A549 (cell line): ENCODE data around the gene PERCC1. TPM values are rescaled to one million over a fixed set of nuclear protein-coding genes. Genes with fewer than 3 reads are reported as not detected.

Experiments
- ATAC-seq, 2 experiments: fragments of 200-7000 bp in 1 of 2; fragments of >200 bp in 1 of 2; cut with Nextera tagmentation in 1 of 2; cut with Tn5 transposase in 1 of 2; 3 replicates each; pipeline versions ENCODE4 v1.8.0 to v1.9.1; 2018 to 2020; ENCODE audit warnings: mild to moderate bottlenecking in 1 of 2, moderate library complexity in 1 of 2
- CTCF ChIA-PET: fragments of 300-600 bp; sonication (Branson Sonifier 250); formaldehyde crosslinking; extraction: SDS; loops from one replicate; lab custom pipeline; 2021; ENCODE audit warnings: antibody characterized with exemption, inconsistent platforms; lab: Yijun Ruan, JAX
- POLR2A ChIA-PET: fragments of 350-600 bp; formaldehyde crosslinking; extraction: SDS; loops from one replicate; lab custom pipeline; 2021; ENCODE audit warnings: antibody characterized with exemption, inconsistent platforms; lab: Yijun Ruan, JAX
- DNase-seq, 2 experiments: peaks; one replicate each; pipeline versions ENCODE4 v3.0.0 to v3.0.0-alpha.2; 2011 to 2016; ENCODE audit warnings: low read depth in 1 of 2, low spot score in 1 of 2
- FAIRE-seq: peaks from 2 replicates; lab custom pipeline; 2011; peaks lifted over from hg19 to GRCh38; lab: Jason Lieb, UNC
- H3K27ac ChIP-seq, 2 experiments: fragments of >200 bp; sonication (Bioruptor Twin); formaldehyde crosslinking; 3 replicates each; pipeline ENCODE4 v1.5.1; 2016 to 2017
- H3K4me1 ChIP-seq: fragments of >200 bp; sonication (Bioruptor Twin); formaldehyde crosslinking; 3 replicates; pipeline ENCODE4 v1.6.1; 2016
- H3K4me2 ChIP-seq: fragments of >200 bp; sonication (Bioruptor Twin); formaldehyde crosslinking; 3 replicates; pipeline ENCODE4 v1.6.1; 2016
- H3K4me3 ChIP-seq: fragments of >200 bp; sonication (Bioruptor Twin); formaldehyde crosslinking; 3 replicates; pipeline ENCODE4 v1.5.1; 2016
- H3K9me3 ChIP-seq: fragments of >200 bp; sonication (Bioruptor Twin); formaldehyde crosslinking; 3 replicates; pipeline ENCODE4 v1.6.1; 2016
- BCL3 ChIP-seq: fragments of >200 bp; sonication (Bioruptor Twin); formaldehyde crosslinking; IDR thresholded peaks from 3 replicates; pipeline ENCODE4 v1.6.1; 2016
- EHMT2 ChIP-seq: fragments of 200-600 bp; sonication (generic); IDR thresholded peaks from 2 replicates; pipeline ENCODE4 v1.6.1; 2016; ENCODE audit warnings: antibody characterized with exemption, low read depth, mild to moderate bottlenecking, moderate library complexity
- FOSB ChIP-seq: fragments of 250-450 bp; sonication (Bioruptor Pico); IDR thresholded peaks from 2 replicates; pipeline ENCODE4 v1.5.0; 2020; ENCODE audit warnings: mild to moderate bottlenecking, moderate library complexity
- FOSL2 ChIP-seq, 2 experiments: fragments of 450-650 bp in 1 of 2; fragments of >200 bp in 1 of 2; sonication (Bioruptor Twin) in 1 of 2; formaldehyde crosslinking; IDR thresholded peaks; 2 replicates each; pipeline versions ENCODE4 v1.5.0 to v1.6.1; 2016 to 2020; ENCODE audit warnings: mild to moderate bottlenecking in 1 of 2, moderate library complexity in 1 of 2
- HMGXB4 ChIP-seq: fragments of 250-450 bp; sonication (Bioruptor Pico); IDR thresholded peaks from 2 replicates; pipeline ENCODE4 v1.5.0; 2021; ENCODE audit warnings: mild to moderate bottlenecking, moderate library complexity, borderline replicate concordance
- JUN ChIP-seq, 2 experiments: fragments of >200 bp; sonication (Bioruptor Twin); formaldehyde crosslinking; IDR thresholded peaks; 2 replicates in 1 of 2; 3 replicates in 1 of 2; pipeline ENCODE4 v1.6.1; 2016 to 2017
- NFE2L2 ChIP-seq: fragments of 150-350 bp; conservative IDR thresholded peaks from 2 replicates; pipeline ENCODE4 v1.6.1; 2014; ENCODE audit warnings: low read length
- PBX3 ChIP-seq: IDR thresholded peaks from 2 replicates; pipeline ENCODE4 v1.6.1; 2012
- PHF8 ChIP-seq: fragments of 200-600 bp; sonication (generic); IDR thresholded peaks from 2 replicates; pipeline ENCODE4 v1.6.1; 2016; ENCODE audit warnings: low read depth, mild to moderate bottlenecking, antibody characterized with exemption, moderate library complexity, borderline replicate concordance
- POLR2A ChIP-seq: IDR thresholded peaks from 2 replicates; pipeline ENCODE4 v1.6.1; 2012; ENCODE audit warnings: mild to moderate bottlenecking, low read length
- RARB ChIP-seq: fragments of 250-450 bp; sonication (Bioruptor Pico); IDR thresholded peaks from 2 replicates; pipeline ENCODE4 v1.8.0; 2021; ENCODE audit warnings: mild to moderate bottlenecking, moderate library complexity
- RCOR1 ChIP-seq: fragments of 150-350 bp; IDR thresholded peaks from 2 replicates; pipeline ENCODE4 v1.6.1; 2014; ENCODE audit warnings: antibody characterized with exemption, low read length, low read depth
- REST ChIP-seq: fragments of 200-600 bp; sonication (generic); IDR thresholded peaks from 2 replicates; pipeline ENCODE4 v1.6.1; 2016; ENCODE audit warnings: antibody characterized with exemption, mild to moderate bottlenecking, moderate library complexity
- RNF2 ChIP-seq: fragments of 200-600 bp; sonication (generic); IDR thresholded peaks from 2 replicates; pipeline ENCODE4 v1.6.1; 2016; ENCODE audit warnings: low read depth, mild to moderate bottlenecking, antibody characterized with exemption, moderate library complexity, borderline replicate concordance
- SMC3 ChIP-seq: fragments of >200 bp; sonication (Bioruptor Twin); formaldehyde crosslinking; IDR thresholded peaks from 3 replicates; pipeline ENCODE4 v1.6.1; 2018; ENCODE audit warnings: inconsistent platforms
- SREBF2 ChIP-seq: fragments of 450-650 bp; IDR thresholded peaks from 2 replicates; pipeline ENCODE4 v1.6.1; 2014; ENCODE audit warnings: mild to moderate bottlenecking, moderate library complexity
- TFCP2L1 ChIP-seq: fragments of 250-450 bp; sonication (Bioruptor Pico); IDR thresholded peaks from 2 replicates; pipeline ENCODE4 v1.5.0; 2021; ENCODE audit warnings: mild to moderate bottlenecking
- WGBS: methylation state at CpG from one replicate; pipeline ENCODE4 v1.1.6; 2017; ENCODE audit errors: missing lambda C conversion rate; 5-methylcytosine and 5-hydroxymethylcytosine counted together
- polyA plus RNA-seq, 4 experiments: library from polyadenylated mRNA; depleted of rRNA in 3 of 4; stranded (reverse); fragments of >200 nt; fragmentation: RNase III in 1 of 4; extraction: RNeasy Plus Mini Kit Qiagen cat#74134 plus additional on column Dnase treatment in 1 of 4; gene quantifications; 2 replicates in 3 of 4; 3 replicates in 1 of 4; pipeline ENCODE4 v1.2.3, GENCODE V29; 2011 to 2017
- TF ChIP-seq, protein P1 (sequence below): fragments of 250-450 bp; sonication (Bioruptor Pico); IDR thresholded peaks from 2 replicates; pipeline ENCODE4 v1.5.0; 2020; ENCODE audit warnings: low read depth, mild to moderate bottlenecking, moderate library complexity

The PERCC1 gene
- polyA plus RNA-seq, 2 of the 4 experiments (the other 2 are of a cell fraction) = not detected

- no peak for DNase-seq
- no peak for FAIRE-seq
- 92% methylated on average over 8 of the region's 11 CpGs for WGBS
- TF ChIP-seq TFCP2L1 (CRISPR knock-in tag) = no peak
- TF ChIP-seq FOSB = no peak
- no peak for TF ChIP-seq RCOR1
- no peak for TF ChIP-seq PHF8
- no peak for TF ChIP-seq PBX3
- no peak for TF ChIP-seq RARB (CRISPR knock-in tag)
- TF ChIP-seq, protein P1, sequence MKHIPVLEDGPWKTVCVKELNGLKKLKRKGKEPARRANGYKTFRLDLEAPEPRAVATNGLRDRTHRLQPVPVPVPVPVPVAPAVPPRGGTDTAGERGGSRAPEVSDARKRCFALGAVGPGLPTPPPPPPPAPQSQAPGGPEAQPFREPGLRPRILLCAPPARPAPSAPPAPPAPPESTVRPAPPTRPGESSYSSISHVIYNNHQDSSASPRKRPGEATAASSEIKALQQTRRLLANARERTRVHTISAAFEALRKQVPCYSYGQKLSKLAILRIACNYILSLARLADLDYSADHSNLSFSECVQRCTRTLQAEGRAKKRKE (CRISPR knock-in tag) = no peak
- no peak for TF ChIP-seq SREBF2
- no peak for TF ChIP-seq SMC3
- no peak for TF ChIP-seq POLR2A
- no peak for TF ChIP-seq FOSL2 (IDR thresholded peaks at IDR 0.05)
- TF ChIP-seq FOSL2 (CRISPR knock-in tag; IDR thresholded peaks at IDR 0.05) = no peak
- TF ChIP-seq, all 56 proteins: peak for 0
- no peak for ATAC-seq
- no peaks in the 10 kb centered on the region for H3K4me1 ChIP-seq
- CTCF ChIA-PET = no interaction called here
- no peak overlapping the region for H3K4me2 ChIP-seq
- no peak overlapping the region for H3K4me3 ChIP-seq
- no peak overlapping the region for H3K27ac ChIP-seq
- H3K9me3 ChIP-seq = no peaks in the 10 kb centered on the region
- POLR2A ChIA-PET = no interaction called here
Measured at GRCh38 chr16:1447965-1448364, 17.1 kb downstream of the PERCC1 start.

GRCh38 chr16:1448536-1449116 lies 17.7 kb downstream of the PERCC1 start:
- WGBS = 96% methylated on average over 17 of the region's 30 CpGs
- Histone ChIP-seq H3K27ac (no peak overlapping the region), H3K4me1 (no peaks in the 10 kb centered on the region), H3K4me2 (no peak overlapping the region), H3K4me3 (no peak overlapping the region), H3K9me3 (no peaks in the 10 kb centered on the region)
- FAIRE-seq = no peak
- no peak for TF ChIP-seq JUN (IDR thresholded peaks at IDR 0.05)
- TF ChIP-seq BCL3 = no peak
- no peak for TF ChIP-seq EHMT2
- TF ChIP-seq SREBF2 = no peak
- no peak for TF ChIP-seq REST
- TF ChIP-seq RNF2 = no peak
- TF ChIP-seq RCOR1 = no peak
- no peak for TF ChIP-seq NFE2L2
- no peak for TF ChIP-seq HMGXB4 (CRISPR knock-in tag)
- DNase-seq = no peak
- ChIA-PET CTCF (no interaction called here), POLR2A (no interaction called here)
- ATAC-seq = no peak
